Femur (tissue), 1 donor: ENCODE data around the gene CALR3.
"Not testable (repeated sequence)": the region's sequence is repeated elsewhere in the genome, so short reads cannot be mapped to it uniquely, and the experiment has no call there.

Experiments used
- DNase-seq: peaks from one replicate; pipeline ENCODE4 v3.0.0-alpha.2; 2017

CALR3 gene

GRCh38 chr19:16482745-16483144 is 13.2 kb downstream of the CALR3 start:
- no peak for DNase-seq

GRCh38 chr19:16477311-16477710 is 18.7 kb downstream of the CALR3 start:
- DNase-seq, result no peak

GRCh38 chr19:16476401-16476800 is 19.6 kb downstream of the CALR3 start:
- no peak for DNase-seq

- no peak for DNase-seq
Measured at GRCh38 chr19:16473875-16474392, 22.0 kb downstream of the CALR3 start.

GRCh38 chr19:16472992-16473391 is 23.0 kb downstream of the CALR3 start:
- DNase-seq, result no peak

GRCh38 chr19:16472559-16472899 is 23.4 kb downstream of the CALR3 start:
- not testable (repeated sequence) for DNase-seq

- no peak for DNase-seq
Measured at GRCh38 chr19:16470911-16471811, 24.8 kb downstream of the CALR3 start.

- no peak for DNase-seq
Measured at GRCh38 chr19:16470541-16470910, 25.4 kb downstream of the CALR3 start.

GRCh38 chr19:16467581-16467980 is 28.4 kb downstream of the CALR3 start:
- no peak for DNase-seq

- not testable (repeated sequence) for DNase-seq
Measured at GRCh38 chr19:16466802-16467427, 29.1 kb downstream of the CALR3 start.

- DNase-seq, result no peak
Measured at GRCh38 chr19:16465239-16465638, 30.7 kb downstream of the CALR3 start.

GRCh38 chr19:16463991-16464575 is 31.9 kb downstream of the CALR3 start:
- DNase-seq, result no peak

- no peak for DNase-seq
Measured at GRCh38 chr19:16463341-16463990, 32.5 kb downstream of the CALR3 start.

GRCh38 chr19:16462757-16463250 is 33.2 kb downstream of the CALR3 start:
- DNase-seq, result no peak

- no peak for DNase-seq
Measured at GRCh38 chr19:16461630-16462051, 34.3 kb downstream of the CALR3 start.

GRCh38 chr19:16460454-16460853 is 35.5 kb downstream of the CALR3 start:
- no peak for DNase-seq

- no peak for DNase-seq
Measured at GRCh38 chr19:16459680-16460079, 36.3 kb downstream of the CALR3 start.

GRCh38 chr19:16458391-16459341 is 37.3 kb downstream of the CALR3 start:
- no peak for DNase-seq

GRCh38 chr19:16457954-16458331 is 38.0 kb downstream of the CALR3 start:
- no peak for DNase-seq

- DNase-seq, result peak; percentile 71
Measured at GRCh38 chr19:16457195-16457953, 38.6 kb downstream of the CALR3 start.

- no peak for DNase-seq
Measured at GRCh38 chr19:16456652-16457194, 39.2 kb downstream of the CALR3 start.
